ENCODE data around the gene MSTN. TPM values are rescaled to one million over a fixed set of nuclear protein-coding genes. Genes with fewer than 3 reads are reported as not detected.

Gene MSTN
- total RNA-seq, 1 donor = not detected

DNA sequence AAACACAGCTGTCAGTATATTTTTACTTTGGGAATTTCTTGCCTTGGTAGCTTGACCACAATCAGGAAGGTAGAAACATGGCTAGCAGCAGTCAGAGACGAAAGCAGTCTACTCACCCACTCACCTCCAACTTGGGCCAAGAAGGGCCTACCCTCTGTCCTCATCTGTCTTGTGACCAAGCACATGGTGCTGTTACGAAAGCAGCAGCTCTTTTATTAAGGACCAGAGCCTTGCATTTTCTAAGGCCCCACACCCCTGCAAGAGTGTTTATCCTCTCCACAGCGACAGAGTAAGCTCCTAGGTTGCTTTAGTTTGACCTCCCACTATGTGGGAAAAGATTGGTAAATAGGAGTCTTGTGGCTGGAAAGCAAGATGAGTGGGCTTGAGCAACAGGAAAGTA lies 31.3 kb upstream of the MSTN start:
- Histone ChIP-seq H3K27ac (ENCODE audit: low read depth, low read length) (no peak overlapping the region), H3K4me1 (ENCODE audit: insufficient read depth, low read length) (no peaks in the 10 kb centered on the region), H3K9me3 (ENCODE audit: low read depth, low read length) (no peaks in the 10 kb centered on the region), H4K20me1 (ENCODE audit: insufficient read depth, low read length) (no peaks in the 10 kb centered on the region), H2AFZ (ENCODE audit: low read length) (peak overlapping the region; percentile 73), H3K27me3 (ENCODE audit: insufficient read depth, low read length) (no peaks in the 10 kb centered on the region), H3K79me2 (ENCODE audit: insufficient read depth, low read length) (no peaks in the 10 kb centered on the region), H3K4me3 (ENCODE audit: insufficient read depth, low read length) (no peak overlapping the region), H3K36me3 (ENCODE audit: insufficient read depth, low read length) (no peaks in the 10 kb centered on the region), H3K4me2 (ENCODE audit: insufficient read depth, low read length) (no peak overlapping the region)
- DNase-seq (ENCODE audit: insufficient read length, low spot score, missing footprints) = no peak
- TF ChIP-seq, protein P1, sequence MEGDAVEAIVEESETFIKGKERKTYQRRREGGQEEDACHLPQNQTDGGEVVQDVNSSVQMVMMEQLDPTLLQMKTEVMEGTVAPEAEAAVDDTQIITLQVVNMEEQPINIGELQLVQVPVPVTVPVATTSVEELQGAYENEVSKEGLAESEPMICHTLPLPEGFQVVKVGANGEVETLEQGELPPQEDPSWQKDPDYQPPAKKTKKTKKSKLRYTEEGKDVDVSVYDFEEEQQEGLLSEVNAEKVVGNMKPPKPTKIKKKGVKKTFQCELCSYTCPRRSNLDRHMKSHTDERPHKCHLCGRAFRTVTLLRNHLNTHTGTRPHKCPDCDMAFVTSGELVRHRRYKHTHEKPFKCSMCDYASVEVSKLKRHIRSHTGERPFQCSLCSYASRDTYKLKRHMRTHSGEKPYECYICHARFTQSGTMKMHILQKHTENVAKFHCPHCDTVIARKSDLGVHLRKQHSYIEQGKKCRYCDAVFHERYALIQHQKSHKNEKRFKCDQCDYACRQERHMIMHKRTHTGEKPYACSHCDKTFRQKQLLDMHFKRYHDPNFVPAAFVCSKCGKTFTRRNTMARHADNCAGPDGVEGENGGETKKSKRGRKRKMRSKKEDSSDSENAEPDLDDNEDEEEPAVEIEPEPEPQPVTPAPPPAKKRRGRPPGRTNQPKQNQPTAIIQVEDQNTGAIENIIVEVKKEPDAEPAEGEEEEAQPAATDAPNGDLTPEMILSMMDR (IDR thresholded peaks at IDR 0.05; ENCODE audit: extremely low read depth, low read depth, low read length) = no peak

DNA sequence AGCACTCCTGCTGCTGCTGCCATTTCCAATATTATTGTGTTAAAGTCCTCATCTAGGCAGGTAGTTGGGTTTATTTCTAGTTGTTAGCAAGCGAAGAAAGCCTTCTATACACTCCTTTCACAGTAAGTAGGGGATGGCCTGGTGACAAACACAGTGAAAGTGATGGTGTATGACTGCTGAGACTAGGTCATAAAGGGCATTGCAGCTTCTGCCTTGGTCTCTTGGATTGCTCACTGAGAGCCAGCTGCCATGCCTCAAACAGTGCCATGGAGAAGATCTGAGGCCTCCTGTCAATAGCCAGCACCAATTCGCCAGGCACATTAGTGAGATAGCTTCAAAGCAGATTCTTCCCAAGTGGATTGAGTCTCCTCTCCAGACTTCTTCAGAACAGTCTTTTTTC lies 27.6 kb upstream of the MSTN start:
- Histone ChIP-seq H3K4me1 (ENCODE audit: insufficient read depth, low read length) (no peaks in the 10 kb centered on the region), H4K20me1 (ENCODE audit: insufficient read depth, low read length) (no peaks in the 10 kb centered on the region), H3K79me2 (ENCODE audit: insufficient read depth, low read length) (no peaks in the 10 kb centered on the region), H3K27me3 (ENCODE audit: insufficient read depth, low read length) (no peaks in the 10 kb centered on the region), H3K4me3 (ENCODE audit: insufficient read depth, low read length) (no peak overlapping the region), H3K27ac (ENCODE audit: low read depth, low read length) (no peak overlapping the region), H3K9me3 (ENCODE audit: low read depth, low read length) (no peaks in the 10 kb centered on the region), H3K36me3 (ENCODE audit: insufficient read depth, low read length) (no peaks in the 10 kb centered on the region), H2AFZ (ENCODE audit: low read length) (peak overlapping the region; percentile 53), H3K4me2 (ENCODE audit: insufficient read depth, low read length) (no peak overlapping the region)
- TF ChIP-seq, protein P1 (IDR thresholded peaks at IDR 0.05; ENCODE audit: extremely low read depth, low read depth, low read length) = no peak
- no peak for DNase-seq (ENCODE audit: insufficient read length, low spot score, missing footprints)

DNA sequence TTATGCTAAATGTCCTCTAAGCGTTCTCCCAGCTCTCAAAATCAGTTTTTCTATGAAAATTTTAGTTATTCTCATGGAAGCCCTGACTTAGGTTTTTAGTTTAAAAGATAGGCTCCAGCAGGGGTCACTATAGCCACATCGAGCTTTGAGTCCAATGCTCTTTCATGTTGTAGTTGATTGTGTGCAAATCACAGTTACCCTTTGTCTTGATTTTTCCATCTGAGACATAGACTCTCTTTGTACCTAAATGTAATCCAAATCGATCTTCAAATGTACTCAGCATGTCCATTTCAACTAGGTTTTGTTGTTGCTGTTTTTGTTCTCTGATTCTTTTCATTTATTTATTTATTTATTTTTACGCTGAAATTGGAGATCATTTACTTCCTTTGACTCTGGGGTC lies 26.4 kb upstream of the MSTN start:
- DNase-seq (ENCODE audit: insufficient read length, low spot score, missing footprints) = no peak
- TF ChIP-seq, protein P1 (IDR thresholded peaks at IDR 0.05; ENCODE audit: extremely low read depth, low read depth, low read length) = peak; percentile 73
- Histone ChIP-seq H3K27me3 (ENCODE audit: insufficient read depth, low read length) (no peaks in the 10 kb centered on the region), H4K20me1 (ENCODE audit: insufficient read depth, low read length) (no peaks in the 10 kb centered on the region), H3K27ac (ENCODE audit: low read depth, low read length) (no peak overlapping the region), H3K36me3 (ENCODE audit: insufficient read depth, low read length) (no peaks in the 10 kb centered on the region), H3K4me3 (ENCODE audit: insufficient read depth, low read length) (no peak overlapping the region), H3K79me2 (ENCODE audit: insufficient read depth, low read length) (no peaks in the 10 kb centered on the region), H3K9me3 (ENCODE audit: low read depth, low read length) (no peaks in the 10 kb centered on the region), H3K4me2 (ENCODE audit: insufficient read depth, low read length) (no peak overlapping the region), H2AFZ (ENCODE audit: low read length) (peak overlapping the region; percentile 43), H3K4me1 (ENCODE audit: insufficient read depth, low read length) (no peaks in the 10 kb centered on the region)

DNA sequence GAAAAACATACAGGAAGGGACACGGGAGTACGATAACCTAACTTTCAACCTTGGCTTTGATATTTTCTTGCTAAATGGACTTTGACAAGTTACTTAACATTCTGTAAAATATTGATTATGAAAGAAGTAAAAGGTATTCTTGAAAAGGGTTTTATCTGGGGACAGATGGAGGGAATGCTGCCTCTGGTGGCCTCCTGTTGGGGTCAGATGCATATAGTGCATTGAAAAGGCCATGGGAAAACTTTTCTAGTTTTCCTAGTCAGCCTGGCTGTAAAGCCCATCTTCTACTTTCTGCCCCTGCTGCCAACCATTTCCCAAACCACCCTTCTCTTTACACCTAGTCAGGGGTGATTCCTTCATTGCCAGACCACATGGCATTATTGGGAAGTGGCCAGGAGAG lies 22.2 kb upstream of the MSTN start:
- H3K79me2 ChIP-seq (ENCODE audit: insufficient read depth, low read length) = no peaks in the 10 kb centered on the region
- H4K20me1 ChIP-seq (ENCODE audit: insufficient read depth, low read length) = no peaks in the 10 kb centered on the region
- H2AFZ ChIP-seq (ENCODE audit: low read length) = no peak overlapping the region
- no peaks in the 10 kb centered on the region for H3K4me1 ChIP-seq (ENCODE audit: insufficient read depth, low read length)
- H3K36me3 ChIP-seq (ENCODE audit: insufficient read depth, low read length) = no peaks in the 10 kb centered on the region
- H3K27ac ChIP-seq (ENCODE audit: low read depth, low read length) = no peak overlapping the region
- TF ChIP-seq, protein P1 (IDR thresholded peaks at IDR 0.05; ENCODE audit: extremely low read depth, low read depth, low read length) = no peak
- H3K4me3 ChIP-seq (ENCODE audit: insufficient read depth, low read length) = no peak overlapping the region
- no peak overlapping the region for H3K4me2 ChIP-seq (ENCODE audit: insufficient read depth, low read length)
- H3K9me3 ChIP-seq (ENCODE audit: low read depth, low read length) = no peaks in the 10 kb centered on the region
- DNase-seq (ENCODE audit: insufficient read length, low spot score, missing footprints) = peak; percentile 9
- H3K27me3 ChIP-seq (ENCODE audit: insufficient read depth, low read length) = no peaks in the 10 kb centered on the region

Measured in osteoblast (primary cell).